ENCODE measurements around the gene NISCH. TPM values are rescaled to one million over a fixed set of nuclear protein-coding genes. Genes with fewer than 3 reads are reported as not detected.

NISCH gene
- total and polyA plus RNA-seq, 2 donors (not counting 1 experiment from before 2014, with no cell fraction given) = 31.1 to 69.9 TPM

- no peak overlapping the region for H3K27ac ChIP-seq (ENCODE audit: insufficient read depth, low read length)
- H3K4me2 ChIP-seq (ENCODE audit: extremely low read depth, insufficient read depth, low read length) = no peak overlapping the region
- H3K4me1 ChIP-seq (ENCODE audit: control insufficient read depth, extremely low read depth, insufficient read depth, low read length) = peaks cover under 1% of the 10 kb centered on the region
- DNase-seq (ENCODE audit: low read depth in 2 of 2) = no peak
- no peaks in the 10 kb centered on the region for H3K27me3 ChIP-seq (ENCODE audit: control insufficient read depth, insufficient read depth, low read length)
- no peaks in the 10 kb centered on the region for H3K79me2 ChIP-seq (ENCODE audit: control insufficient read depth, insufficient read depth, low read length)
- H3K9ac ChIP-seq (ENCODE audit: insufficient read depth, low read length) = no peak overlapping the region
- H3K4me3 ChIP-seq (replicated peaks in 1 of 4; ENCODE audit: control extremely low read depth in 1 of 4, insufficient read depth in 1 of 4, low read depth in 3 of 4, low read length in 4 of 4) = no peak overlapping the region
- no peak overlapping the region for H2AFZ ChIP-seq (ENCODE audit: low read length)
- H3K36me3 ChIP-seq (ENCODE audit: control insufficient read depth, insufficient read depth, low read length) = peaks cover 15% of the 10 kb centered on the region
- TF ChIP-seq, protein P1, sequence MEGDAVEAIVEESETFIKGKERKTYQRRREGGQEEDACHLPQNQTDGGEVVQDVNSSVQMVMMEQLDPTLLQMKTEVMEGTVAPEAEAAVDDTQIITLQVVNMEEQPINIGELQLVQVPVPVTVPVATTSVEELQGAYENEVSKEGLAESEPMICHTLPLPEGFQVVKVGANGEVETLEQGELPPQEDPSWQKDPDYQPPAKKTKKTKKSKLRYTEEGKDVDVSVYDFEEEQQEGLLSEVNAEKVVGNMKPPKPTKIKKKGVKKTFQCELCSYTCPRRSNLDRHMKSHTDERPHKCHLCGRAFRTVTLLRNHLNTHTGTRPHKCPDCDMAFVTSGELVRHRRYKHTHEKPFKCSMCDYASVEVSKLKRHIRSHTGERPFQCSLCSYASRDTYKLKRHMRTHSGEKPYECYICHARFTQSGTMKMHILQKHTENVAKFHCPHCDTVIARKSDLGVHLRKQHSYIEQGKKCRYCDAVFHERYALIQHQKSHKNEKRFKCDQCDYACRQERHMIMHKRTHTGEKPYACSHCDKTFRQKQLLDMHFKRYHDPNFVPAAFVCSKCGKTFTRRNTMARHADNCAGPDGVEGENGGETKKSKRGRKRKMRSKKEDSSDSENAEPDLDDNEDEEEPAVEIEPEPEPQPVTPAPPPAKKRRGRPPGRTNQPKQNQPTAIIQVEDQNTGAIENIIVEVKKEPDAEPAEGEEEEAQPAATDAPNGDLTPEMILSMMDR (conservative IDR thresholded peaks at IDR 0.05 in 1 of 2, IDR thresholded peaks at IDR 0.05 in 1 of 2; ENCODE audit: low read depth in 1 of 2, low read length in 2 of 2) = no peak
- TF ChIP-seq EZH2 (IDR thresholded peaks at IDR 0.05; ENCODE audit: low read length, missing control alignments) = no peak
- H3K9me3 ChIP-seq (ENCODE audit: control insufficient read depth, insufficient read depth, low read depth, low read length) = no peaks in the 10 kb centered on the region
- H4K20me1 ChIP-seq (ENCODE audit: control insufficient read depth, extremely low read depth, insufficient read depth, low read length) = no peaks in the 10 kb centered on the region
These were observed 64.2 kb downstream of the NISCH start for GRCh38 chr3:52519445-52520140.

- no peak overlapping the region for H3K9ac ChIP-seq (ENCODE audit: insufficient read depth, low read length)
- no peaks in the 10 kb centered on the region for H3K9me3 ChIP-seq (ENCODE audit: control insufficient read depth, insufficient read depth, low read depth, low read length)
- peaks cover 3% of the 10 kb centered on the region for H3K4me1 ChIP-seq (ENCODE audit: control insufficient read depth, extremely low read depth, insufficient read depth, low read length)
- no peak overlapping the region for H3K27ac ChIP-seq (ENCODE audit: insufficient read depth, low read length)
- DNase-seq (ENCODE audit: low read depth in 2 of 2) = no peak
- H3K36me3 ChIP-seq (ENCODE audit: control insufficient read depth, insufficient read depth, low read length) = peaks cover 17% of the 10 kb centered on the region
- no peak overlapping the region for H3K4me3 ChIP-seq (replicated peaks in 1 of 4; ENCODE audit: control extremely low read depth in 1 of 4, insufficient read depth in 1 of 4, low read depth in 3 of 4, low read length in 4 of 4)
- no peak overlapping the region for H3K4me2 ChIP-seq (ENCODE audit: extremely low read depth, insufficient read depth, low read length)
- TF ChIP-seq, protein P1 (conservative IDR thresholded peaks at IDR 0.05 in 1 of 2, IDR thresholded peaks at IDR 0.05 in 1 of 2; ENCODE audit: low read depth in 1 of 2, low read length in 2 of 2) = no peak
- no peak for TF ChIP-seq EZH2 (IDR thresholded peaks at IDR 0.05; ENCODE audit: low read length, missing control alignments)
- H4K20me1 ChIP-seq (ENCODE audit: control insufficient read depth, extremely low read depth, insufficient read depth, low read length) = no peaks in the 10 kb centered on the region
- no peaks in the 10 kb centered on the region for H3K79me2 ChIP-seq (ENCODE audit: control insufficient read depth, insufficient read depth, low read length)
- H3K27me3 ChIP-seq (ENCODE audit: control insufficient read depth, insufficient read depth, low read length) = no peaks in the 10 kb centered on the region
- no peak overlapping the region for H2AFZ ChIP-seq (ENCODE audit: low read length)
These were observed 64.8 kb downstream of the NISCH start for GRCh38 chr3:52520141-52520667.

DNA sequence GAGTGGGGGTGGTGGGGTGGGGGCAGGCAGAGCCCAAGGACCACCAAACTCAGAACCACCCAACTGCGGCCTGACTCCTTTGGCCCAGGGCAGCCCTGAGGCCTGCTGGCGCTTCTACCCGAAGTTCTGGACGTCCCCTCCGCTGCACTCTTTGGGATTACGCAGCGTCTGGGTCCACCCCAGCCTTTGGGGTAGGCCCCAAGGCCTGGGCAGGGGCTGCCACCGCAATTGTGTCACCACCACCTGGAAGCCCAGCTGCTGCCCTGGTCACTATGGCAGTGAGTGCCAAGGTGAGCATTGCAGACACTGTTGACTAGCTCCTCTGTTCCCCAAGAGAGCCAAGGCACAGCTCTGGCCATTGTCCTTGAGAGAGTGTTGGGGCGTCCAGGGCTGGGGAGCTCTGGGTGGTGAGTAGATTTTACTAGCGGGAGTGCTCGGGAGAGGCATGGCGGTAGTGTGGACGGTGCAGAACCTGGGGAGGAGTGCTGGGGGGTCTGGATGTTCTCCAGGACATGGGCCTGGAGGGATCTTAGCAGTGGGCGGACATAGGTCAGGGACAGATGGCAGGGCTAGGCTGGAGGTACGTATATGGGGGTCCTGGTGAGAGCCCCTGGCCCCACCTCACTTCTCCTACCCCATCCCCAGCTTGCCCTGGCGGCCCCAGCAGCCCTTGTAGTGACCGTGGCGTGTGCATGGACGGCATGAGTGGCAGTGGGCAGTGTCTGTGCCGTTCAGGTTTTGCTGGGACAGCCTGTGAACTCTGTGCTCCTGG, 65.5 kb downstream of the NISCH start:
- no peak overlapping the region for H2AFZ ChIP-seq (ENCODE audit: low read length)
- H3K27me3 ChIP-seq (ENCODE audit: control insufficient read depth, insufficient read depth, low read length) = no peaks in the 10 kb centered on the region
- no peaks in the 10 kb centered on the region for H3K9me3 ChIP-seq (ENCODE audit: control insufficient read depth, insufficient read depth, low read depth, low read length)
- no peak overlapping the region for H3K4me3 ChIP-seq (replicated peaks in 1 of 4; ENCODE audit: control extremely low read depth in 1 of 4, insufficient read depth in 1 of 4, low read depth in 3 of 4, low read length in 4 of 4)
- H3K27ac ChIP-seq (ENCODE audit: insufficient read depth, low read length) = no peak overlapping the region
- no peaks in the 10 kb centered on the region for H4K20me1 ChIP-seq (ENCODE audit: control insufficient read depth, extremely low read depth, insufficient read depth, low read length)
- H3K9ac ChIP-seq (ENCODE audit: insufficient read depth, low read length) = no peak overlapping the region
- peaks cover 5% of the 10 kb centered on the region for H3K4me1 ChIP-seq (ENCODE audit: control insufficient read depth, extremely low read depth, insufficient read depth, low read length)
- H3K36me3 ChIP-seq (ENCODE audit: control insufficient read depth, insufficient read depth, low read length) = peaks cover 17% of the 10 kb centered on the region
- no peak overlapping the region for H3K4me2 ChIP-seq (ENCODE audit: extremely low read depth, insufficient read depth, low read length)
- TF ChIP-seq, protein P1 (conservative IDR thresholded peaks at IDR 0.05 in 1 of 2, IDR thresholded peaks at IDR 0.05 in 1 of 2; ENCODE audit: low read depth in 1 of 2, low read length in 2 of 2) = no peak
- no peak for TF ChIP-seq EZH2 (IDR thresholded peaks at IDR 0.05; ENCODE audit: low read length, missing control alignments)
- H3K79me2 ChIP-seq (ENCODE audit: control insufficient read depth, insufficient read depth, low read length) = no peaks in the 10 kb centered on the region
- no peak for DNase-seq (ENCODE audit: low read depth in 2 of 2)
